Spleen (tissue), 7 donors: ENCODE results near the gene FUT7.

Experiments used
- CTCF ChIP-seq, 11 experiments: fragments of 200-600 bp in 7 of 11; fragments of 450-650 bp in 4 of 11; sonication (generic) in 4 of 11; IDR thresholded peaks in 8 of 11; conservative IDR thresholded peaks in 3 of 11; 1 replicate in 7 of 11; 2 replicates in 4 of 11; pipeline versions ENCODE4 v1.4.0 to v1.8.0; 2016 to 2021; ENCODE audit warnings: antibody characterized with exemption in 11 of 11, inconsistent platforms in 4 of 11, mild to moderate bottlenecking in 1 of 11
- POLR2A ChIP-seq, 3 donors: fragments of 450-650 bp; IDR thresholded peaks; one replicate each; pipeline ENCODE4 v1.5.1; 2017; ENCODE audit warnings: antibody characterized with exemption in 3 of 3, mild to moderate bottlenecking in 1 of 3
- donor health status: DM: no; HTN: no; CAD: no; lungs with moderate emphysema.
- donor health status: DM: no; HTN: no; CAD: no.
- donor health status: DM: no; HTN: no; CAD: no.

DNA sequence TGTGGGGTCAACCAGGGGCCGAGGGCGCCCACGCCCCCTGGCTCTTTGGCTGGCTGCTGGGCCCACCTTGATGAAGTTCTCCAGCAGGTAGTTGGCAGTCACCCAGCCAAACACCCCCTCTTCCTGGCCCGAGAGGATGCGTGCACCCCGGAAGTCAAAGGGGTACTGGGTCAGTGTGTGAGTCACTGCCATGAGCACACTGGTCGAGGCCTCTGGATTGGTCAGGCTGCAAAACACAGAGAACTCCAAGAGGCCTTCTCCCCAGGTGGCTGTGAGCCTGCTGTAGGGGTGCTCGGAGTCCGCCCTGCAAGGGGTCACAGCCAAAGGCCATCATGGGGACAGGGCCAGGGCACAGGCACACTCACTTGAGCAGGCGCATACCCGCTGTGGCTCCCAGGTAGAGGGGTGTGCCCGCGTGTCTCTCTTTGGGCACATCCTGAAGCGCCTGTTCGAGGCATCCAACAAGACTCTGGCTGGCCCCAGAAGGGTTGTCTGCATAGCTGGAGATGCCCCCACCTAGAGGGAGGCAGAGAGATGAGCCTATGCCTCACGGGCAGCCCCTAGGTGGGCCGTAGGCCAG is 19.3 kb upstream of the FUT7 start:
- TF ChIP-seq CTCF (IDR thresholded peaks at IDR 0.05 in 8 of 11, conservative IDR thresholded peaks at IDR 0.05 in 3 of 11), result no peak
- no peak for TF ChIP-seq POLR2A (IDR thresholded peaks at IDR 0.05)
